Measurements from ENCODE around the gene RBFOX2. TPM values are rescaled to one million over a fixed set of nuclear protein-coding genes. Genes with fewer than 3 reads are reported as not detected.

RBFOX2 gene
- total and polyA plus RNA-seq, 2 of the 8 experiments (the other 6 are each of a cell fraction or from before 2014, with no cell fraction given) = 121 to 122 TPM

- WGBS, 2 experiments (ENCODE audit: extremely low coverage in 1 of 2, insufficient coverage in 1 of 2, insufficient read length in 1 of 2, insufficient replicate concordance in 2 of 2, low coverage in 1 of 2, low lambda C conversion rate in 2 of 2, missing lambda C conversion rate in 1 of 2) = 93% methylated on average over 3 of the region's 3 CpGs; no CpG with 5 or more reads in 1 of the 2 experiments
- FAIRE-seq = no peak
Measured at GRCh38 chr22:36039125-36039524, 10.5 kb upstream of the RBFOX2 start.

More at GRCh38 chr22:36039125-36039524, 10.5 kb upstream of the RBFOX2 start:
- H3K79me1 ChIP-seq (ENCODE audit: low read depth, low read length) = no peaks in the 10 kb centered on the region
- H3K36me3 ChIP-seq (ENCODE audit: control insufficient read depth in 2 of 4, insufficient read depth in 4 of 4, low read length in 3 of 4) = no peaks in the 10 kb centered on the region
- no peaks in the 10 kb centered on the region for H3K23me2 ChIP-seq (ENCODE audit: low read depth, low read length)
- CTCF ChIA-PET (ENCODE audit: partially characterized antibody) = interaction anchor here (0.6 to 1.6 kb wide), 3 partner anchors 11 to 301 kb away, joined by 3 to 7 read pairs (median 4); no protein-coding TSS in a partner anchor
- no peak overlapping the region for H3K4me3 ChIP-seq (ENCODE audit: extremely low read depth in 1 of 4, insufficient read depth in 2 of 4, low read depth in 3 of 4, low read length in 4 of 4)
- no peak overlapping the region for H3K4ac ChIP-seq (replicated peaks; ENCODE audit: insufficient read length, low read depth, low read length)
- no peak overlapping the region for H2BK20ac ChIP-seq (ENCODE audit: low read length)
- H3K4me1 ChIP-seq (replicated peaks in 1 of 4; ENCODE audit: control insufficient read depth in 3 of 4, insufficient read depth in 4 of 4, low read length in 3 of 4) = peaks cover 0 to 3% (median 1%) of the 10 kb centered on the region in 4 experiments; a peak in 3 of 7 replicates
- no peaks in the 10 kb centered on the region for H3K27me3 ChIP-seq (replicated peaks in 1 of 4; ENCODE audit: control insufficient read depth in 3 of 4, extremely low read depth in 1 of 4, insufficient read depth in 3 of 4, low read length in 3 of 4)
- no peak overlapping the region for H4K5ac ChIP-seq (ENCODE audit: insufficient read length, low read depth, low read length)
- no peak overlapping the region for H3K23ac ChIP-seq (ENCODE audit: insufficient read length)
- no peak overlapping the region for H3K4me2 ChIP-seq (ENCODE audit: insufficient read depth in 1 of 2, low read depth in 2 of 2, low read length in 2 of 2)
- H2BK120ac ChIP-seq (replicated peaks; ENCODE audit: low read depth, low read length) = no peak overlapping the region
- H4K20me1 ChIP-seq (replicated peaks in 1 of 2; ENCODE audit: control insufficient read depth in 1 of 2, insufficient read depth in 2 of 2, low read length in 2 of 2) = no peaks in the 10 kb centered on the region
- POLR2A ChIA-PET (ENCODE audit: partially characterized antibody) = interaction anchor here (0.7 kb wide), 1 partner anchor 27 kb away, joined by 3 read pairs; no protein-coding TSS in a partner anchor
- DNase-seq (ENCODE audit: low read depth in 1 of 2, low spot score in 2 of 2) = no peak
- no peak overlapping the region for H2BK15ac ChIP-seq (ENCODE audit: low read length)
- no peak overlapping the region for H3K14ac ChIP-seq (ENCODE audit: insufficient read length)
- H4K8ac ChIP-seq (ENCODE audit: extremely low read depth, insufficient read depth, low read length) = no peak overlapping the region
- no peak overlapping the region for H3K9ac ChIP-seq (replicated peaks in 1 of 4; ENCODE audit: extremely low read depth in 1 of 4, low read depth in 3 of 4, low read length in 3 of 4)
- no peak overlapping the region for H2AK5ac ChIP-seq (ENCODE audit: low read depth, low read length)
- no peak overlapping the region for H2BK5ac ChIP-seq (ENCODE audit: low read depth, low read length)
- no peak overlapping the region for H3K18ac ChIP-seq (ENCODE audit: extremely low read depth, low read length)
- H2BK12ac ChIP-seq (ENCODE audit: low read depth, low read length) = no peak overlapping the region
- no peak overlapping the region for H4K91ac ChIP-seq (replicated peaks; ENCODE audit: insufficient read length, low read length)
- no peak overlapping the region for H2AFZ ChIP-seq (ENCODE audit: low read length)
- no peak overlapping the region for H3K27ac ChIP-seq (ENCODE audit: low read depth, low read length)
- H3K56ac ChIP-seq (replicated peaks; ENCODE audit: insufficient read length, low read depth, low read length) = no peak overlapping the region
- H3K79me2 ChIP-seq (ENCODE audit: control insufficient read depth in 1 of 2, insufficient read depth in 2 of 2, low read length in 2 of 2) = no peaks in the 10 kb centered on the region
- no peaks in the 10 kb centered on the region for H3K9me3 ChIP-seq (ENCODE audit: insufficient read depth in 2 of 2, low read depth in 1 of 2, low read length in 1 of 2)
- TF ChIP-seq CHD1 (IDR thresholded peaks at IDR 0.05; ENCODE audit: low read depth, low read length) = no peak
- TF ChIP-seq EP300 (IDR thresholded peaks at IDR 0.05; ENCODE audit: borderline replicate concordance in 1 of 2, low read depth in 2 of 2, low read length in 2 of 2) = no peak
- TF ChIP-seq MAX (IDR thresholded peaks at IDR 0.05) = no peak
- TF ChIP-seq POU5F1 (IDR thresholded peaks at IDR 0.05; ENCODE audit: low read depth, low read length) = no peak
- TF ChIP-seq JUND (IDR thresholded peaks at IDR 0.05; ENCODE audit: low read length) = no peak
- TF ChIP-seq SIRT6 (IDR thresholded peaks at IDR 0.05; ENCODE audit: low read length) = no peak
- TF ChIP-seq HDAC2 (IDR thresholded peaks at IDR 0.05; ENCODE audit: borderline replicate concordance in 1 of 2, low read depth in 2 of 2, low read length in 2 of 2) = no peak
- TF ChIP-seq BACH1 (IDR thresholded peaks at IDR 0.05; ENCODE audit: low read length) = no peak

Data from H1 (cell line).